Neural cell (in vitro differentiated cells): Measurements from ENCODE around the gene MARCHF4.

ENCODE experiments used
- CTCF ChIP-seq: fragments of 450-650 bp; IDR thresholded peaks from 2 replicates; pipeline ENCODE4 v1.5.1; 2014; ENCODE audit warnings: antibody characterized with exemption, mild to moderate bottlenecking, moderate library complexity; ENCODE audit not compliant: poor library complexity, severe bottlenecking
- EP300 ChIP-seq: fragments of 450-650 bp; conservative IDR thresholded peaks from 2 replicates; pipeline ENCODE4 v1.6.1; 2014; ENCODE audit warnings: antibody characterized with exemption, mild to moderate bottlenecking, moderate library complexity; ENCODE audit not compliant: poor library complexity, severe bottlenecking
- EZH2 ChIP-seq: fragments of 200-600, 300-800 bp; shearing (Covaris generic), sonication (generic); IDR thresholded peaks from 2 replicates; pipeline ENCODE4 v1.6.1; 2014; ENCODE audit warnings: antibody characterized with exemption, low read length, borderline replicate concordance, mild to moderate bottlenecking; ENCODE audit not compliant: insufficient read depth, poor library complexity, severe bottlenecking
- MXI1 ChIP-seq: fragments of 450-650 bp; conservative IDR thresholded peaks from 2 replicates; pipeline ENCODE4 v1.6.1; 2014; ENCODE audit warnings: antibody characterized with exemption, mild to moderate bottlenecking; ENCODE audit not compliant: poor library complexity, severe bottlenecking
- POLR2AphosphoS5 ChIP-seq: IDR thresholded peaks from 2 replicates; pipeline ENCODE4 v1.6.1; 2012
- RAD21 ChIP-seq: fragments of 450-650 bp; conservative IDR thresholded peaks from 2 replicates; pipeline ENCODE4 v1.6.1; 2014; ENCODE audit warnings: antibody characterized with exemption, mild to moderate bottlenecking, moderate library complexity
- SMC3 ChIP-seq: fragments of 450-650 bp; conservative IDR thresholded peaks from 2 replicates; pipeline ENCODE4 v1.6.1; 2014; ENCODE audit warnings: antibody characterized with exemption, mild to moderate bottlenecking, moderate library complexity; ENCODE audit not compliant: poor library complexity
- TAF1 ChIP-seq: IDR thresholded peaks from 2 replicates; pipeline ENCODE4 v1.6.1; 2012; ENCODE audit warnings: low read depth

- no peak for TF ChIP-seq TAF1
- TF ChIP-seq CTCF = no peak
- no peak for TF ChIP-seq SMC3
- no peak for TF ChIP-seq POLR2AphosphoS5
- no peak for TF ChIP-seq RAD21
- TF ChIP-seq MXI1 = no peak
- no peak for TF ChIP-seq EZH2
- no peak for TF ChIP-seq EP300
Observed at GRCh38 chr2:216387262-216387661, 15.0 kb upstream of the MARCHF4 start.
